ENCODE measurements around the gene TBL1XR1.
"Not testable (repeated sequence)": the region's sequence is repeated elsewhere in the genome, so short reads cannot be mapped to it uniquely, and the experiment has no call there.

Gene TBL1XR1

GRCh38 chr3:177144922-177145321 is 52.4 kb downstream of the TBL1XR1 start:
- Histone ChIP-seq H2BK5ac (ENCODE audit: low read length) (no peak overlapping the region), H3K14ac (ENCODE audit: low read length) (no peak overlapping the region), H3K18ac (ENCODE audit: low read length) (no peak overlapping the region), H3K36me3 (replicated peaks in 1 of 2; ENCODE audit: control insufficient read depth in 2 of 2, insufficient read depth in 2 of 2, low read length in 2 of 2) (peaks cover 0 to 57% of the 10 kb centered on the region in 2 donors), H3K79me1 (ENCODE audit: low read depth, low read length) (peaks cover 2% of the 10 kb centered on the region), H3K9ac (ENCODE audit: low read depth, low read length, poor library complexity) (no peak overlapping the region), H2AK5ac (ENCODE audit: low read depth, low read length) (no peak overlapping the region), H2AFZ (ENCODE audit: low read length) (no peak overlapping the region), H2BK120ac (ENCODE audit: low read depth, low read length) (no peak overlapping the region), H3K4me1 (ENCODE audit: control insufficient read depth in 2 of 2, insufficient read depth in 1 of 2, low read depth in 1 of 2, low read length in 2 of 2) (no peaks in the 10 kb centered on the region), H3K23ac (ENCODE audit: low read depth, low read length, poor library complexity) (no peak overlapping the region), H3K9me3 (replicated peaks in 1 of 2; ENCODE audit: control insufficient read depth in 2 of 2, insufficient read depth in 1 of 2, low read depth in 1 of 2, low read length in 2 of 2) (peaks cover 0 to 21% of the 10 kb centered on the region in 2 donors), H4K8ac (ENCODE audit: low read depth, low read length) (no peak overlapping the region), H2BK12ac (ENCODE audit: low read length) (no peak overlapping the region), H4K91ac (ENCODE audit: low read depth, low read length, poor library complexity) (no peak overlapping the region), H2BK15ac (ENCODE audit: low read length) (no peak overlapping the region), H3K4me2 (ENCODE audit: insufficient read depth, low read length, poor library complexity, severe bottlenecking) (no peak overlapping the region), H3K27ac (replicated peaks; ENCODE audit: low read length) (no peak overlapping the region), H3K4ac (ENCODE audit: low read length) (no peak overlapping the region), H3K27me3 (ENCODE audit: control insufficient read depth in 3 of 3, insufficient read depth in 3 of 3, low read depth in 1 of 3, low read length in 3 of 3) (no peaks in the 10 kb centered on the region), H3K4me3 (ENCODE audit: low read length in 2 of 2) (no peak overlapping the region)
- DNase-seq (ENCODE audit: low spot score), result no peak
- WGBS, 2 donors (ENCODE audit: extremely low coverage in 2 of 2, insufficient read length in 2 of 2, insufficient replicate concordance in 1 of 2), result no CpG with 5 or more reads among the region's 3 CpGs

GRCh38 chr3:177141899-177142646 is 55.2 kb downstream of the TBL1XR1 start:
- Histone ChIP-seq H3K36me3 (replicated peaks in 1 of 2; ENCODE audit: control insufficient read depth in 2 of 2, insufficient read depth in 2 of 2, low read length in 2 of 2) (peaks cover 0 to 53% of the 10 kb centered on the region in 2 donors), H3K27me3 (ENCODE audit: control insufficient read depth in 3 of 3, insufficient read depth in 3 of 3, low read depth in 1 of 3, low read length in 3 of 3) (no peaks in the 10 kb centered on the region), H3K4me2 (ENCODE audit: insufficient read depth, low read length, poor library complexity, severe bottlenecking) (no peak overlapping the region), H3K9ac (ENCODE audit: low read depth, low read length, poor library complexity) (no peak overlapping the region), H4K91ac (ENCODE audit: low read depth, low read length, poor library complexity) (no peak overlapping the region), H3K18ac (ENCODE audit: low read length) (no peak overlapping the region), H3K9me3 (replicated peaks in 1 of 2; ENCODE audit: control insufficient read depth in 2 of 2, insufficient read depth in 1 of 2, low read depth in 1 of 2, low read length in 2 of 2) (peaks cover 0 to 31% of the 10 kb centered on the region in 2 donors), H3K79me1 (ENCODE audit: low read depth, low read length) (peaks cover 7% of the 10 kb centered on the region), H2BK15ac (ENCODE audit: low read length) (no peak overlapping the region), H3K14ac (ENCODE audit: low read length) (no peak overlapping the region), H2AK5ac (ENCODE audit: low read depth, low read length) (no peak overlapping the region), H2BK5ac (ENCODE audit: low read length) (no peak overlapping the region), H2BK12ac (ENCODE audit: low read length) (no peak overlapping the region), H2AFZ (ENCODE audit: low read length) (no peak overlapping the region), H3K27ac (replicated peaks; ENCODE audit: low read length) (no peak overlapping the region), H2BK120ac (ENCODE audit: low read depth, low read length) (no peak overlapping the region), H4K8ac (ENCODE audit: low read depth, low read length) (no peak overlapping the region), H3K4ac (ENCODE audit: low read length) (no peak overlapping the region), H3K23ac (ENCODE audit: low read depth, low read length, poor library complexity) (no peak overlapping the region), H3K4me1 (ENCODE audit: control insufficient read depth in 2 of 2, insufficient read depth in 1 of 2, low read depth in 1 of 2, low read length in 2 of 2) (no peaks in the 10 kb centered on the region), H3K4me3 (ENCODE audit: low read length in 2 of 2) (no peak overlapping the region)
- no CpG with 5 or more reads among the region's 6 CpGs for WGBS, 2 donors (ENCODE audit: extremely low coverage in 2 of 2, insufficient read length in 2 of 2, insufficient replicate concordance in 1 of 2)
- no peak for DNase-seq (ENCODE audit: low spot score)

GRCh38 chr3:177141471-177141870 is 55.8 kb downstream of the TBL1XR1 start:
- Histone ChIP-seq H3K9me3 (replicated peaks in 1 of 2; ENCODE audit: control insufficient read depth in 2 of 2, insufficient read depth in 1 of 2, low read depth in 1 of 2, low read length in 2 of 2) (peaks cover 0 to 37% of the 10 kb centered on the region in 2 donors), H2AFZ (ENCODE audit: low read length) (no peak overlapping the region), H3K4ac (ENCODE audit: low read length) (no peak overlapping the region), H2BK120ac (ENCODE audit: low read depth, low read length) (no peak overlapping the region), H4K8ac (ENCODE audit: low read depth, low read length) (no peak overlapping the region), H3K36me3 (replicated peaks in 1 of 2; ENCODE audit: control insufficient read depth in 2 of 2, insufficient read depth in 2 of 2, low read length in 2 of 2) (peaks cover 0 to 59% of the 10 kb centered on the region in 2 donors), H2BK5ac (ENCODE audit: low read length) (no peak overlapping the region), H3K14ac (ENCODE audit: low read length) (no peak overlapping the region), H3K4me2 (ENCODE audit: insufficient read depth, low read length, poor library complexity, severe bottlenecking) (no peak overlapping the region), H3K27me3 (ENCODE audit: control insufficient read depth in 3 of 3, insufficient read depth in 3 of 3, low read depth in 1 of 3, low read length in 3 of 3) (no peaks in the 10 kb centered on the region), H3K9ac (ENCODE audit: low read depth, low read length, poor library complexity) (no peak overlapping the region), H4K91ac (ENCODE audit: low read depth, low read length, poor library complexity) (no peak overlapping the region), H3K4me3 (ENCODE audit: low read length in 2 of 2) (no peak overlapping the region), H3K79me1 (ENCODE audit: low read depth, low read length) (peaks cover 8% of the 10 kb centered on the region), H2AK5ac (ENCODE audit: low read depth, low read length) (no peak overlapping the region), H3K27ac (replicated peaks; ENCODE audit: low read length) (no peak overlapping the region), H3K18ac (ENCODE audit: low read length) (no peak overlapping the region), H3K4me1 (ENCODE audit: control insufficient read depth in 2 of 2, insufficient read depth in 1 of 2, low read depth in 1 of 2, low read length in 2 of 2) (no peaks in the 10 kb centered on the region), H2BK12ac (ENCODE audit: low read length) (no peak overlapping the region), H2BK15ac (ENCODE audit: low read length) (no peak overlapping the region), H3K23ac (ENCODE audit: low read depth, low read length, poor library complexity) (no peak overlapping the region)
- no CpG with 5 or more reads among the region's 6 CpGs for WGBS, 2 donors (ENCODE audit: extremely low coverage in 2 of 2, insufficient read length in 2 of 2, insufficient replicate concordance in 1 of 2)
- no peak for DNase-seq (ENCODE audit: low spot score)

DNA sequence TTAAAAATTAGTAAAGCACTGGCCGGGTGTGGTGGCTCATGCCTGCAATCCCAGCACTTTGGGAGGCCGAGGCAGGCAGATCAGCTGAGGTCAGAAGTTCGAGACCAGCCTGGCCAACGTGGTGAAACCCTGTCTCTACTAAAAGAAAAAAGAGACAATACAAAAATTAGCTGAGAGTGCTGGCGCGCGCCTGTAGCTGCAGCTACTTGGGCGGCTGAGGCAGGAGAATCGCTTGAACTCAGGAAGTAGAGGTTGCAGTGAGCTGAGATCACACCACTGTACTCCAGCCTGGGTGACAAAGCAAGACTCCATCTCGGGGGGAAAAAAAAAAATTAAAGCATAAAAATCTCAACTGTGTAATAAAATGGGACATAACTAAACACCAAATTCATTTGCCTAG is 58.1 kb downstream of the TBL1XR1 start:
- WGBS, 2 donors (ENCODE audit: extremely low coverage in 2 of 2, insufficient read length in 2 of 2, insufficient replicate concordance in 1 of 2), result no CpG with 5 or more reads among the region's 10 CpGs

More for the DNA sequence above, 58.1 kb downstream of the TBL1XR1 start:
- not testable (repeated sequence) for H3K23ac ChIP-seq (ENCODE audit: low read depth, low read length, poor library complexity); DNase-seq (ENCODE audit: low spot score); H2BK15ac ChIP-seq (ENCODE audit: low read length); H3K18ac ChIP-seq (ENCODE audit: low read length); H3K27me3 ChIP-seq (ENCODE audit: control insufficient read depth in 3 of 3, insufficient read depth in 3 of 3, low read depth in 1 of 3, low read length in 3 of 3); H4K91ac ChIP-seq (ENCODE audit: low read depth, low read length, poor library complexity); H2BK5ac ChIP-seq (ENCODE audit: low read length); H3K9ac ChIP-seq (ENCODE audit: low read depth, low read length, poor library complexity); H2AK5ac ChIP-seq (ENCODE audit: low read depth, low read length); H3K4me3 ChIP-seq (ENCODE audit: low read length in 2 of 2); H3K27ac ChIP-seq (replicated peaks; ENCODE audit: low read length); H4K8ac ChIP-seq (ENCODE audit: low read depth, low read length); H2AFZ ChIP-seq (ENCODE audit: low read length); H3K4me2 ChIP-seq (ENCODE audit: insufficient read depth, low read length, poor library complexity, severe bottlenecking); H2BK120ac ChIP-seq (ENCODE audit: low read depth, low read length); H2BK12ac ChIP-seq (ENCODE audit: low read length); H3K79me1 ChIP-seq (ENCODE audit: low read depth, low read length); H3K4me1 ChIP-seq (ENCODE audit: control insufficient read depth in 2 of 2, insufficient read depth in 1 of 2, low read depth in 1 of 2, low read length in 2 of 2); H3K4ac ChIP-seq (ENCODE audit: low read length); H3K14ac ChIP-seq (ENCODE audit: low read length)
- Histone ChIP-seq H3K9me3 (replicated peaks in 1 of 2; ENCODE audit: control insufficient read depth in 2 of 2, insufficient read depth in 1 of 2, low read depth in 1 of 2, low read length in 2 of 2) (peaks cover 0 to 47% of the 10 kb centered on the region in 2 donors), H3K36me3 (replicated peaks in 1 of 2; ENCODE audit: control insufficient read depth in 2 of 2, insufficient read depth in 2 of 2, low read length in 2 of 2) (peaks cover 0 to 67% of the 10 kb centered on the region in 2 donors)

All from neuronal stem cell (in vitro differentiated cells).